BLaER1 treated with 17β-estradiol and CSF1 and Interleukin-3, amounts not matched to agents 10 nM and 100 nM (cell line): ENCODE results near the gene NAA35.
"Not testable (repeated sequence)": the region's sequence is repeated elsewhere in the genome, so short reads cannot be mapped to it uniquely, and the experiment has no call there.

Source experiments
- H3K27ac ChIP-seq, 11 experiments: shearing (Covaris generic); formaldehyde crosslinking; 2 replicates each; pipeline ENCODE4 v1.8.1; 2022
- H3K27me3 ChIP-seq, 11 experiments: shearing (Covaris generic); formaldehyde crosslinking; 2 replicates each; pipeline ENCODE4 v1.8.1; 2022
- H3K36me3 ChIP-seq, 11 experiments: shearing (Covaris generic); formaldehyde crosslinking; 2 replicates each; pipeline ENCODE4 v1.8.1; 2022
- H3K4me1 ChIP-seq, 10 experiments: shearing (Covaris generic); formaldehyde crosslinking; 2 replicates each; pipeline ENCODE4 v1.8.1; 2022
- H3K4me2 ChIP-seq, 11 experiments: shearing (Covaris generic); formaldehyde crosslinking; 2 replicates each; pipeline ENCODE4 v1.8.1; 2022
- H3K4me3 ChIP-seq, 10 experiments: shearing (Covaris generic); formaldehyde crosslinking; 2 replicates each; pipeline ENCODE4 v1.8.1; 2022
- H3K9ac ChIP-seq, 11 experiments: shearing (Covaris generic); formaldehyde crosslinking; 2 replicates each; pipeline ENCODE4 v1.8.1; 2022
- H3K9me3 ChIP-seq, 11 experiments: shearing (Covaris generic); formaldehyde crosslinking; replicated peaks in 1 of 11; 2 replicates each; pipeline ENCODE4 v1.8.1; 2022
- H4K20me1 ChIP-seq, 11 experiments: shearing (Covaris generic); formaldehyde crosslinking; 2 replicates each; pipeline ENCODE4 v1.8.1; 2022
- Cebpa-rat ChIP-seq, 11 experiments: shearing (Covaris generic); IDR thresholded peaks; 2 replicates each; pipeline ENCODE4 v1.8.1; 2022

The NAA35 gene

DNA sequence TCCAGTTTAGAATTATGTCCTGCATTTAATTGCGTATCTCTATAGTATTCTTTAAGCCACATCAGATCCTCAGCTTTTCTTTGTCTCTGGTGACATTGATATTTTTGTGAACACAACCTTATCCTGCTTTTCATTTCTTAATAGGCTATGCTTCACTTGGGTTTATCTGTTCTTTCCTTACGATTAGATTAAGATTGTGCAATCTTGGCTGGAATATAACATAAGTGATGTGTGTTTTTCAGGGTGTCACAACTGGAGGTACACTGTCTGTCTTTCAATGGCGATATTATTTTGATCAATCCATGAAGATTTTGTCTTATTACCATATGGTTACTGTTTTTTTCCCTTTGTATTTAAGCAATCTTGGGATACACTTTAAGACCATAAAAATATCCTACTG, 23.6 kb downstream of the NAA35 start:
- H4K20me1 ChIP-seq, result no peaks in the 10 kb centered on the region
- H3K9me3 ChIP-seq, result no peaks in the 10 kb centered on the region
- no peak overlapping the region for H3K4me2 ChIP-seq
- no peak overlapping the region for H3K4me3 ChIP-seq
- H3K9ac ChIP-seq, result no peak overlapping the region
- H3K27ac ChIP-seq, result no peak overlapping the region
- H3K36me3 ChIP-seq, result peaks cover 75 to 100% (median 92%) of the 10 kb centered on the region in 11 experiments
- 0 out of 22 replicates have a peak, but pooled peaks of 1 of the 11 experiments have one; percentile 10 for TF ChIP-seq Cebpa-rat (IDR thresholded peaks at IDR 0.05)
- no peaks in the 10 kb centered on the region for H3K4me1 ChIP-seq
- no peaks in the 10 kb centered on the region for H3K27me3 ChIP-seq

DNA sequence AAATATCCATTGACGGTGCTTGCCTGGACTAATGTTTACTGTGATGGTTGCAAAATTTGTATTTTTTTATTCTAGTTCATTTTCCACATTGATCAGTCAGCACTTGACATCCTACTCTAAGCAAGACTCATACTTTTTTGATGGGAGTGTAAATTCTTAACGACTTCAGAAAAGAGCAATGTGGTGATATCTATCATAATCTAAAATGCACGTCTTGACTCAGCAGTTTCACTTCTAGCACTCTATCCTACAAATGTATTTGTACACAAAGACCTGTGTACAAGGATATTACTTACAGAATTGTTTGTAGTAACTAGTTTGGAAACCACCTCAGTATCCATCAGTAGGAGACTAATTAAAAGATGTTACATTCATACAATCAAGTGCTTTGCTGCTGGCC, 24.0 kb downstream of the NAA35 start:
- H4K20me1 ChIP-seq, result no peaks in the 10 kb centered on the region
- H3K9ac ChIP-seq, result no peak overlapping the region
- TF ChIP-seq Cebpa-rat (IDR thresholded peaks at IDR 0.05), result no peak
- H3K36me3 ChIP-seq, result peaks cover 75 to 100% (median 93%) of the 10 kb centered on the region in 11 experiments
- H3K27ac ChIP-seq, result no peak overlapping the region
- no peaks in the 10 kb centered on the region for H3K4me1 ChIP-seq
- no peak overlapping the region for H3K4me3 ChIP-seq
- H3K4me2 ChIP-seq, result no peak overlapping the region
- no peaks in the 10 kb centered on the region for H3K9me3 ChIP-seq
- H3K27me3 ChIP-seq, result no peaks in the 10 kb centered on the region

DNA sequence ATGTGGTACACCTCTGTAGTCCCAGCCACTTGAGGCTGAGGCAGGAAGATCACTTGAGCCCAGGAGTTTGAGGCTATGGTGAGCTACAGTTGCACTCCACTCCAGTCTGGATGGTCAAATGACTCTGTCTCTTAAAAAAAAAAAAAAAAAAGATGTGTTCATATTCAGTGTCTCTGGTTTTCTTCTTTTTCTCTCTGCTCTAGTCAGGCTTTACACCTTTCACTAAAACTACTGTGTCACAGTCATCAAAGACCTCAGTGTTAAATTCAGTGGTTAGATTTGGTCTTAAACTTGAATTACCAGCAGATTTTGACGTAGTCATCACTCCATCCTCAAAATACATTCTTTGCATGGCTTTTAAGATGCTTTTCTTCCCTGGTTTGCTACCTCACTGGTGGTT, 28.8 kb downstream of the NAA35 start:
- Histone ChIP-seq H3K27ac (no peak overlapping the region), H3K36me3 (peaks cover 69 to 100% (median 88%) of the 10 kb centered on the region in 11 experiments), H3K9me3 (no peaks in the 10 kb centered on the region), H3K4me2 (no peak overlapping the region), H4K20me1 (no peaks in the 10 kb centered on the region; a peak in 1 of 22 replicates), H3K9ac (no peak overlapping the region), H3K4me3 (no peak overlapping the region), H3K4me1 (no peaks in the 10 kb centered on the region), H3K27me3 (no peaks in the 10 kb centered on the region)
- no peak for TF ChIP-seq Cebpa-rat (IDR thresholded peaks at IDR 0.05)

DNA sequence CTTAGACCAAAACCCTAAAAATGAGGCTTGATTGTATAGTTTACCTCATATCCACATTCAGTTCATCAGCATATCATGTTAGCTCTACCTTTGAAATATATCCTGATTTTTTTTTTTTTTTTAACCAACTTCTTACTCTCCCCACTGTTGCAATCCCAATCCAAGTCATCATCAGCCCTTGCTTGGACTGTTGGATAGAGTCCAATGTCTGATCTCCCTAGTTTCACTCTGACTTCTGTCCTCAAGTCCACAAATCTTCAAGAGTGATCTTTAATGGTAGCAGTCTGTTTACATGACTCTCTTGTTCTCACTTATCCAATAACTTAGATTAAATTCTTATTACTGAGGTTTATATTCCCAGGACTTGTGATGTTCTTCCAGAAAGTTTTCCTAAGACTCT, 30.8 kb downstream of the NAA35 start:
- no peak overlapping the region for H3K4me3 ChIP-seq
- no peak overlapping the region for H3K9ac ChIP-seq
- H3K36me3 ChIP-seq, result peaks cover 59 to 100% (median 88%) of the 10 kb centered on the region in 11 experiments
- no peak overlapping the region for H3K27ac ChIP-seq
- no peaks in the 10 kb centered on the region for H3K9me3 ChIP-seq
- H3K27me3 ChIP-seq, result no peaks in the 10 kb centered on the region
- TF ChIP-seq Cebpa-rat (IDR thresholded peaks at IDR 0.05), result no peak
- no peaks in the 10 kb centered on the region for H3K4me1 ChIP-seq
- no peaks in the 10 kb centered on the region; a peak in 1 of 22 replicates for H4K20me1 ChIP-seq
- H3K4me2 ChIP-seq, result no peak overlapping the region

DNA sequence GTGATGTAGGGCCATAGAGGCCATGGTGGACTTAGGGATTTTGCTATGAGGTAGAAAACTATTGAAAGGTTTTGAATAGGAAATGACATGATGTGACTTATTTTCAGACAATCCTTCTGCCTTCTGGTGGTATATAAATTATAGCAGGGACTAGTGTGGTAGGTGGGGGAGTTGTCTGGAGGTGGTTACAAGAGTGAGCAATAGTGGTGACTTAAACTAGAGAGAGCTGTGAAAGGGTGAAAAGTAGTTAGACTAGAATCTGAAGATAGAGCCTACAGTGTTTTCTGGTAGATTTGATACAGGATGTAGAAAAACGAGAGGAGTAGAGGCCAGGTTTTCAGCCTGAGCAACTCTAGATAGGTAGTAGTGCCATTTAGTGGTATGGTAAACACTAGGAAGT, 32.3 kb downstream of the NAA35 start:
- Histone ChIP-seq H3K4me1 (no peaks in the 10 kb centered on the region), H3K4me3 (no peak overlapping the region), H3K36me3 (peaks cover 64 to 100% (median 91%) of the 10 kb centered on the region in 11 experiments), H3K9me3 (peaks cover 0 to 2% (median 0%) of the 10 kb centered on the region in 11 experiments; a peak in 2 of 22 replicates), H3K27me3 (no peaks in the 10 kb centered on the region), H3K4me2 (no peak overlapping the region), H4K20me1 (no peaks in the 10 kb centered on the region; a peak in 1 of 22 replicates), H3K9ac (no peak overlapping the region), H3K27ac (no peak overlapping the region)
- TF ChIP-seq Cebpa-rat (IDR thresholded peaks at IDR 0.05), result no peak

GRCh38 chr9:85974055-85974547, 33.2 kb downstream of the NAA35 start:
- H3K27ac ChIP-seq, H3K4me2 ChIP-seq, H3K4me3 ChIP-seq, H3K27me3 ChIP-seq, H3K4me1 ChIP-seq, H4K20me1 ChIP-seq, H3K9ac ChIP-seq: not testable (repeated sequence)
- Histone ChIP-seq H3K36me3 (peaks cover 69 to 100% (median 93%) of the 10 kb centered on the region in 11 experiments), H3K9me3 (peaks cover 0 to 11% (median 0%) of the 10 kb centered on the region in 11 experiments; a peak in 3 of 22 replicates)

DNA sequence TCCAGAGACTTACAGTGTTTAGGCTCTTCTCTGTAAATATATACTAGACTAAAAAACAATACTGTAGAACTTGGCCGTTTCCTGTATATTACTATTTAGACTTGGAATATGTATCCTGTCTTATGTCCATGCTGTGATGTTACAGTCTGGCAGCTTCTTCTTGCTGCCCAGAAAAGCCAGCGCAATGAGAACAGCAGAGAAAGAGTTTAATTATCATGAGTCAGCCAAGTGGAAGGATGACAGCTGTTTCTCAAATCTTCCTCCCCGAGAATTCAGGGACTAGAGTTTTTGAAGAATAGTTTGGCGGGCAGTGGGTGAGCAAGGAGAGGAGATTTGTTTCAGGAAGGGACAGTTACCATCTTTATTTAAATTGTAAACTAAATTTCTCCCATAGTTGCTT, 37.5 kb downstream of the NAA35 start:
- no peak overlapping the region for H3K9ac ChIP-seq
- H3K36me3 ChIP-seq, result peaks cover 76 to 100% (median 94%) of the 10 kb centered on the region in 11 experiments
- H3K27me3 ChIP-seq, result no peaks in the 10 kb centered on the region
- peaks cover 0 to 9% (median 0%) of the 10 kb centered on the region in 10 experiments; a peak in 2 of 20 replicates for H3K4me1 ChIP-seq
- H3K4me3 ChIP-seq, result no peak overlapping the region
- peaks cover 0 to 11% (median 0%) of the 10 kb centered on the region in 11 experiments; a peak in 4 of 22 replicates for H3K9me3 ChIP-seq
- no peak overlapping the region for H3K4me2 ChIP-seq
- no peak overlapping the region for H3K27ac ChIP-seq
- TF ChIP-seq Cebpa-rat (IDR thresholded peaks at IDR 0.05), result no peak
- H4K20me1 ChIP-seq, result no peaks in the 10 kb centered on the region; a peak in 1 of 22 replicates

DNA sequence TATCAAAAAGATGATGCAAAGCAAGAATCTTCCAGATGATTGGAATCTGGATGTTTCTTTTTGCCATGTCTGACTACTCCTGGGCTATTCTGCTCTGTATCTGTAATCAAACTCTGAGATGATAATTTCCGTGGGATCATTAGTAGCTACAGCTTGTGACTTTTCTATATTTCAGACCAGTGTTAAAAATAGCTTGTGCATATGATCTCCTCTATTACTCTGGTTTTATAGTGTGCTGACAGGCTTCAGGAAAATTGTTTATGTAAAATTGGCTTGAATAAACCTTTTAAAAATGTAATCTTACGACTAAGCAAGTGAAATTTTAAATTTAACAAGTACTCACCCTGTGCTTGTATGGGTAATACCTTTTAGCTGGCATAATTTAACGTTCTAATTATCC, 40.4 kb downstream of the NAA35 start:
- H4K20me1 ChIP-seq, result no peaks in the 10 kb centered on the region
- H3K9ac ChIP-seq, result no peak overlapping the region
- peaks cover 0 to 17% (median 4%) of the 10 kb centered on the region in 11 experiments; a peak in 7 of 22 replicates for H3K9me3 ChIP-seq
- no peak overlapping the region for H3K4me3 ChIP-seq
- peaks cover 86 to 100% (median 95%) of the 10 kb centered on the region in 11 experiments for H3K36me3 ChIP-seq
- no peaks in the 10 kb centered on the region for H3K27me3 ChIP-seq
- H3K4me1 ChIP-seq, result peaks cover 0 to 9% (median 0%) of the 10 kb centered on the region in 10 experiments; a peak in 2 of 20 replicates
- H3K4me2 ChIP-seq, result no peak overlapping the region
- no peak for TF ChIP-seq Cebpa-rat (IDR thresholded peaks at IDR 0.05)
- H3K27ac ChIP-seq, result no peak overlapping the region

- Histone ChIP-seq H3K4me1 (peaks cover 0 to 7% (median 0%) of the 10 kb centered on the region in 10 experiments; a peak in 2 of 20 replicates), H3K4me3 (no peak overlapping the region), H3K9me3 (peaks cover 0 to 17% (median 0%) of the 10 kb centered on the region in 11 experiments; a peak in 4 of 22 replicates), H3K4me2 (no peak overlapping the region), H3K27ac (no peak overlapping the region), H3K36me3 (peaks cover 70 to 98% (median 85%) of the 10 kb centered on the region in 11 experiments), H4K20me1 (no peaks in the 10 kb centered on the region), H3K9ac (no peak overlapping the region), H3K27me3 (no peaks in the 10 kb centered on the region)
- no peak for TF ChIP-seq Cebpa-rat (IDR thresholded peaks at IDR 0.05)
These were observed 43.5 kb downstream of the NAA35 start for GRCh38 chr9:85984457-85984856.

DNA sequence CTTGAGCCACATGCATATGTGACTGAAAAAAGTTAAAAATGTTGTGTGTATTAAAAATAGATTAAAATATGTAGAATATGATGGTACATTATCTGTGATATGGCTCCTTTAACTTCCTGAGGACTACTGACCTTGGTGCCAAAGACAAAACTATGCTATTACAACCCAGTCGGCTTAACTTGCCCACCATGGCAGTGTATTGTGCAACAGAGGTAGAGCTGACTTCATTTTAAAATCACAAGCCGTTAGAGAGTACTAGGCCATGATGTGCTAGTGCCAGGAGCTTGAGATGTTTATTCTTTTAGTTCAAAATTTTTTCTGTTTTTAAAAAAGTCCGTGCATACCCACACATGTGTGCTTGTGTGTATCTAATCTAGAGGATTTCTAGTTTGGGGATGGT, 46.3 kb downstream of the NAA35 start:
- no peak overlapping the region for H3K9ac ChIP-seq
- no peak overlapping the region for H3K27ac ChIP-seq
- peaks cover 0 to 17% (median 3%) of the 10 kb centered on the region in 11 experiments; a peak in 7 of 22 replicates for H3K9me3 ChIP-seq
- H3K36me3 ChIP-seq, result peaks cover 59 to 98% (median 81%) of the 10 kb centered on the region in 11 experiments
- H3K4me3 ChIP-seq, result no peak overlapping the region
- H3K4me1 ChIP-seq, result no peaks in the 10 kb centered on the region
- H4K20me1 ChIP-seq, result no peaks in the 10 kb centered on the region
- TF ChIP-seq Cebpa-rat (IDR thresholded peaks at IDR 0.05), result no peak
- H3K4me2 ChIP-seq, result no peak overlapping the region
- H3K27me3 ChIP-seq, result no peaks in the 10 kb centered on the region
